Stimulated activated CD4-positive, alpha-beta T cell treated with anti-CD3 and anti-CD28 coated beads, Interleukin-4, amount 100 ng/mL, for 4 hours (primary cell): ENCODE results near the gene BPIFB6.

ENCODE experiments used
- DNase-seq, 2 experiments: peaks; one replicate each; pipeline ENCODE4 v3.0.0-alpha.2; 2020

The BPIFB6 gene

GRCh38 chr20:33064572-33065287, 33.3 kb downstream of the BPIFB6 start:
- no peak for DNase-seq

GRCh38 chr20:33065785-33066184, 34.3 kb downstream of the BPIFB6 start:
- no peak for DNase-seq

GRCh38 chr20:33067806-33068205, 36.4 kb downstream of the BPIFB6 start:
- DNase-seq, result no peak

GRCh38 chr20:33068251-33068939, 36.9 kb downstream of the BPIFB6 start:
- DNase-seq, result no peak

- DNase-seq, result no peak
Measured at GRCh38 chr20:33069673-33070072, 38.2 kb downstream of the BPIFB6 start.

- DNase-seq, result no peak
Measured at GRCh38 chr20:33070111-33071053, 38.9 kb downstream of the BPIFB6 start.

- no peak for DNase-seq
Measured at GRCh38 chr20:33071198-33071597, 39.8 kb downstream of the BPIFB6 start.

GRCh38 chr20:33072362-33072761, 40.9 kb downstream of the BPIFB6 start:
- DNase-seq, result no peak

GRCh38 chr20:33072813-33073212, 41.4 kb downstream of the BPIFB6 start:
- DNase-seq, result no peak

- DNase-seq, result no peak
Measured at GRCh38 chr20:33074675-33075074, 43.2 kb downstream of the BPIFB6 start.

GRCh38 chr20:33075281-33075680, 43.8 kb downstream of the BPIFB6 start:
- no peak for DNase-seq

- DNase-seq, result no peak
Measured at GRCh38 chr20:33076662-33077372, 45.4 kb downstream of the BPIFB6 start.

GRCh38 chr20:33079259-33079658, 47.8 kb downstream of the BPIFB6 start, which contains the start of gene BPIFB4:
BPIFB4 (plus strand) TSS chr20:33079643; CDS start chr20:33081527, 1,884 bp downstream.
- DNase-seq, result no peak

GRCh38 chr20:33081411-33082154, 50.1 kb downstream of the BPIFB6 start:
- DNase-seq, result no peak

GRCh38 chr20:33082546-33082945, 51.1 kb downstream of the BPIFB6 start:
- DNase-seq, result no peak

GRCh38 chr20:33083544-33084340, 52.3 kb downstream of the BPIFB6 start:
- no peak for DNase-seq

GRCh38 chr20:33084722-33085121, 53.3 kb downstream of the BPIFB6 start:
- DNase-seq, result no peak

GRCh38 chr20:33086052-33086722, 54.7 kb downstream of the BPIFB6 start:
- DNase-seq, result no peak

GRCh38 chr20:33091147-33091546, 59.7 kb downstream of the BPIFB6 start:
- no peak for DNase-seq

GRCh38 chr20:33091693-33092092, 60.2 kb downstream of the BPIFB6 start:
- no peak for DNase-seq
